ENCODE measurements around the gene POTEF. TPM values are rescaled to one million over a fixed set of nuclear protein-coding genes. Genes with fewer than 3 reads are reported as not detected.

Gene POTEF
- total RNA-seq, 1 experiment from 2014 or later, result 3.5 TPM

- Histone ChIP-seq H3K27ac (ENCODE audit: low read depth, low read length) (no peak overlapping the region), H3K9me2 (ENCODE audit: insufficient read depth) (no peaks in the 10 kb centered on the region), H2AFZ (ENCODE audit: low read depth, low read length, poor library complexity, severe bottlenecking) (no peak overlapping the region), H3K4me2 (ENCODE audit: low read length) (no peak overlapping the region), H3K4me3 (replicated peaks in 1 of 2; ENCODE audit: low read depth in 1 of 2, low read length in 2 of 2) (no peak overlapping the region), H3K79me2 (ENCODE audit: insufficient read depth, low read length) (no peaks in the 10 kb centered on the region), H3K9me3 (ENCODE audit: control insufficient read depth in 1 of 2, insufficient read depth in 1 of 2, low read depth in 1 of 2, low read length in 2 of 2) (no peaks in the 10 kb centered on the region), H3K36me3 (ENCODE audit: control insufficient read depth in 1 of 2, insufficient read depth in 2 of 2, low read length in 2 of 2) (peaks cover 0 to 5% of the 10 kb centered on the region in 2 experiments; a peak in 1 of 4 replicates), H3K9ac (ENCODE audit: low read length) (no peak overlapping the region), H4K20me1 (ENCODE audit: insufficient read depth) (no peaks in the 10 kb centered on the region), H3K4me1 (ENCODE audit: control insufficient read depth in 1 of 2, insufficient read depth in 2 of 2, low read length in 2 of 2) (peaks cover under 1 to 1% of the 10 kb centered on the region in 2 experiments; a peak in 1 of 4 replicates), H3K27me3 (ENCODE audit: insufficient read depth, low read length) (no peaks in the 10 kb centered on the region)
- TF ChIP-seq TCF7L2 (IDR thresholded peaks at IDR 0.05; ENCODE audit: borderline replicate concordance, extremely low read depth, insufficient read depth, insufficient read length) (no peak), POLR2A (IDR thresholded peaks at IDR 0.05; ENCODE audit: borderline replicate concordance, extremely low read depth, insufficient read depth, insufficient read length) (no peak), ZNF274 (IDR thresholded peaks at IDR 0.05; ENCODE audit: low read depth, low read length) (no peak), YY1 (IDR thresholded peaks at IDR 0.05; ENCODE audit: extremely low read depth, insufficient replicate concordance, low read depth, low read length) (no peak), POLR2AphosphoS5 (IDR thresholded peaks at IDR 0.05; ENCODE audit: low read depth, low read length) (no peak), CEBPB (IDR thresholded peaks at IDR 0.05; ENCODE audit: low read depth) (no peak), EZH2 (IDR thresholded peaks at IDR 0.05) (no peak), JUND (IDR thresholded peaks at IDR 0.05) (no peak), EGR1 (IDR thresholded peaks at IDR 0.05; ENCODE audit: low read depth) (no peak), EZH2phosphoT487 (IDR thresholded peaks at IDR 0.05; ENCODE audit: borderline replicate concordance) (no peak), SRF (IDR thresholded peaks at IDR 0.05; ENCODE audit: low read depth) (no peak), REST (IDR thresholded peaks at IDR 0.05; ENCODE audit: low read depth) (no peak), ZBTB33 (IDR thresholded peaks at IDR 0.05; ENCODE audit: extremely low read depth, insufficient replicate concordance, low read length) (no peak), MAX (IDR thresholded peaks at IDR 0.05) (no peak), SP1 (IDR thresholded peaks at IDR 0.05; ENCODE audit: low read depth) (no peak), ZFX (IDR thresholded peaks at IDR 0.05) (no peak), SIN3A (IDR thresholded peaks at IDR 0.05; ENCODE audit: low read depth) (no peak), ATF3 (IDR thresholded peaks at IDR 0.05) (no peak), RAD21 (IDR thresholded peaks at IDR 0.05; ENCODE audit: low read depth) (no peak), CBX3 (IDR thresholded peaks at IDR 0.05; ENCODE audit: low read depth) (no peak)
- ChIA-PET RAD21 (ENCODE audit: low non-redundant PET in 1 of 2, low total read pairs in 2 of 2, uncharacterized antibody in 2 of 2, unreplicated experiment in 2 of 2) (no interaction called here), CTCF (no interaction called here), POLR2A (no interaction called here)
- ATAC-seq (peak; percentile 18; the same call in 1 of the 2 replicates), DNase-seq (ENCODE audit: low read depth, low spot score) (no peak)
- BruUV-seq (replicated peaks), result no TSS peak
- intact Hi-C loops (cut with micrococcal nuclease), result no loop called here
Observed at GRCh38 chr2:130150181-130151144, 21.4 kb upstream of the POTEF start.
